Mucosa of stomach (tissue), 1 donor: ENCODE measurements around the gene MAGI1.

ENCODE experiments used
- H3K27me3 ChIP-seq: one replicate; pipeline ENCODE4 v1.7.0; 2013; ENCODE audit warnings: mild to moderate bottlenecking, low read length; ENCODE audit not compliant: control insufficient read depth, insufficient read depth
- H3K36me3 ChIP-seq: one replicate; pipeline ENCODE4 v1.7.0; 2013; ENCODE audit warnings: low read length; ENCODE audit not compliant: control insufficient read depth, insufficient read depth
- H3K4me1 ChIP-seq: one replicate; pipeline ENCODE4 v1.7.0; 2013; ENCODE audit warnings: mild to moderate bottlenecking, low read length; ENCODE audit not compliant: control insufficient read depth, insufficient read depth
- H3K4me3 ChIP-seq: one replicate; pipeline ENCODE4 v1.7.0; 2013; ENCODE audit warnings: low read length
- H3K9ac ChIP-seq: one replicate; pipeline ENCODE4 v1.7.0; 2013; ENCODE audit warnings: mild to moderate bottlenecking, low read length, moderate library complexity
- H3K9me3 ChIP-seq: one replicate; pipeline ENCODE4 v1.7.0; 2013; ENCODE audit warnings: mild to moderate bottlenecking, low read length, moderate library complexity; ENCODE audit not compliant: control insufficient read depth
- donor health status: Pancreatic carcinoma.

The MAGI1 gene

DNA sequence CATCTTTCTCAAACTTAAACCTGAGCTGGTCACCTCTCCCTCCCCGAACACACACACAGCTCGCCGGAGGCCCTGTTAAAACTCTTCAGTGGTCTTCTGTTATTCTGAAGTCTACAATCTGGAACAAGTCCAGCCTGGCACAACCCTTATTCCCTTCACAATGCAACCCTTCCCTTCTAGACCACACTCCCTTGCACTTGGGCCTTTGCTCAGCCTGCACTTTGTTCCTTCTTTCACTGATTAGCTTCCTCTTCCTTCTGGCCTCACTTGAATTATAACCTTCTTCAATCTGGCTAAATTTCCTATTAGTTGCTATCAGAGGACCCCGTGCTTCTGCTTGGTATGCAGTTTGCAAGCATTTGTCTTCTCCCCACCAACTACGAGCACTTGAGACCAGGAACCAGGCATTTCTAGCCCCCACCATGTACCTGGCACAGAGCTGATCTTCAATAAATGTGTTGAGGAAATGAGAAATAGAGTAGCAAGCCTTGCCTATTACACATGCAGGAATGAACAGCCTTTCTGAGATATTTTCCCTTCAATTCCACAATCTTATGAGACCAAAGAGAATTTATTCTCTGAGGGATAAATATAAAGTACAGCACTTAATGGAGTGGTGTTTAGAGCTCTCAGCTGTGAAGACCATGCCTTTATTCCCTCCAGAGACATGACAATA lies 687.8 kb downstream of the MAGI1 start:
- Histone ChIP-seq H3K9me3 (no peaks in the 10 kb centered on the region), H3K27me3 (no peaks in the 10 kb centered on the region), H3K9ac (no peak overlapping the region), H3K36me3 (no peaks in the 10 kb centered on the region), H3K4me1 (no peaks in the 10 kb centered on the region), H3K4me3 (no peak overlapping the region)

DNA sequence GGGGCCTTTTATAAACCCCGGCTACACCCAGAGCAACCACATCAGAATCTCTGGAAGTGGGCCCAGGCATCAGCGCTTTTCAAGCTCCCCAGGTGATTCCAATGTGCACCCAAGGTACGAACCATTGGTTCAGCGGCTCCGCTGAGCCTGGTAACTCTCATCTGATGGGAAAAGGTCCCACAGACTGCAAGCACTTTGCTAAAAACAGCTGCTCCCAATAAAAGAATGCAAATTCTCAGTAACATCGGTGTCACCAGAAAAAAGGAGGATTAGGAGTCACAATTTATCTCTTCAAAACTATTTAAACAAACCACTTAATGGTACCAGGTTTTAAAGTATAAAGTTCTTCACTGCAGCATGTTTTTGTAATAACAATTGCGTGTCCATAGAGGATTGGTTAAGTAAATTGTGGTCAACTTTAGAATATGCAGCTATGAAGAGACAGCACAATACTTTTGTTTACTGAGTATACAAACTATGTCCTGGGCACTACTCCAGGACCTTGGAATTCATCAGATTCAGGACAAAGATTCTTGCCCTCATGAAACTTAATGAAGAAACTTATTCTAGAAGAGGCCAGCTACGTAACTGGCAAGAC lies 690.2 kb downstream of the MAGI1 start:
- Histone ChIP-seq H3K9me3 (no peaks in the 10 kb centered on the region), H3K27me3 (no peaks in the 10 kb centered on the region), H3K4me1 (no peaks in the 10 kb centered on the region), H3K9ac (no peak overlapping the region), H3K36me3 (no peaks in the 10 kb centered on the region), H3K4me3 (no peak overlapping the region)

DNA sequence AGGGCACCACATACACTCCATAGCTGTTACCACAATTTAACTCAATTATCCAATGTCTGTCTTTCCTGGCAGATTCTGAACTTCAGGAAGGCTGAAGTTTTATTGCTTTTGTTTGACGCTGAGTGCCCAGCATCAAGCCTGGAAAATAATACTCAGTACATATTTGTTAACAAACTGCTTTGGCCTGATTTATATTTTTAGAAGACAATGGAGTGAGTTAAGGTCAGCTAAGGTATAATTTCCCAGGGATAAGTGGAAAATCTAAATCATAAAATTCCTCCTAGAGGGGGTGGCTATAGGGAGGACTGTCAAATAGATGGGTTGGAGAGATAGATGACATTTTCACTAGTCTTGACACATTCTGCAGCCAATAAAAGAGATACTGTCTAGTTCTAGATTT lies 691.6 kb downstream of the MAGI1 start:
- Histone ChIP-seq H3K27me3 (no peaks in the 10 kb centered on the region), H3K4me1 (no peaks in the 10 kb centered on the region), H3K4me3 (no peak overlapping the region), H3K36me3 (no peaks in the 10 kb centered on the region), H3K9ac (no peak overlapping the region), H3K9me3 (no peaks in the 10 kb centered on the region)

GRCh38 chr3:65344846-65345245 lies 693.9 kb downstream of the MAGI1 start:
- no peak overlapping the region for H3K9ac ChIP-seq
- H3K4me1 ChIP-seq = no peaks in the 10 kb centered on the region
- no peaks in the 10 kb centered on the region for H3K9me3 ChIP-seq
- no peaks in the 10 kb centered on the region for H3K36me3 ChIP-seq
- no peak overlapping the region for H3K4me3 ChIP-seq
- H3K27me3 ChIP-seq = no peaks in the 10 kb centered on the region

DNA sequence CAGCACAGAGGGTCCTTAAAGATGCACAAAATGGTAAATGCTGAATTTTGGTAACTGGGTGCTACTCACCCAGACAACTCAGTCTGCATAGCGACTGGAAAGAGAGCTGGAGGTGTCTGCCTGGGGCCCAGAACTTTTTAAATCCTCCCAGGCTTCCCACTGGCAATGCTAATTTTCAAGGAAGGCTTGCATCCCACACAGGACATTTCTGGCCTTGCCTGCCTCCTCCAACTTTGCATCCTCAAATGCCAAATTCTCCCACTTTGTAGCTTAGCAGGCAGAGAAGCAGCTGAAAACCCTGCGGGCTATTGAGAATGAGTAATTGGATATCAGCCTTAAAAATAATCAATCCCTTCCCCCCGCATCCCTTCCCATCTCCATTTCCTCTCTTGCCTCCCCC lies 694.3 kb downstream of the MAGI1 start:
- H3K9ac ChIP-seq = no peak overlapping the region
- H3K36me3 ChIP-seq = no peaks in the 10 kb centered on the region
- H3K27me3 ChIP-seq = no peaks in the 10 kb centered on the region
- H3K4me1 ChIP-seq = no peaks in the 10 kb centered on the region
- H3K4me3 ChIP-seq = no peak overlapping the region
- H3K9me3 ChIP-seq = no peaks in the 10 kb centered on the region

GRCh38 chr3:65343736-65344135 lies 695.0 kb downstream of the MAGI1 start:
- Histone ChIP-seq H3K4me1 (no peaks in the 10 kb centered on the region), H3K27me3 (no peaks in the 10 kb centered on the region), H3K9ac (no peak overlapping the region), H3K36me3 (no peaks in the 10 kb centered on the region), H3K9me3 (no peaks in the 10 kb centered on the region), H3K4me3 (no peak overlapping the region)

DNA sequence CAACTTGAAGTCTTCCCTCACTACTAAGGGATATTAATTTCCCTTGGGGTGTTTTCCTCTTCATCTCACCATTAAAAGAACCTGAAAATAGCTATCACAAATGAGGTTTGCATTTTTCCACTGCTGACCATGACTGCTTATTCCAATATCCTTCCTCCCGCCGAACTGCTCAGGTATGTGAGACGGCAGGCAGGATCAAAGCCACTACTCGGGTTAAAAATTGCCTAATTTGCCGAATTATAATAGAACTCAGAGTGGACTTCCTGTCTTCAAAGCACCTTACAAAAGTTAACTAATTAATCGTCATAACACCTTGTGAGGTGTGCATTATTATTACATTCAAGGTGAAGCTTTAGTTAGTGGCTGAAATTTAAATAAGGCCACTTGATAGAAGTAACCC lies 695.7 kb downstream of the MAGI1 start:
- H3K27me3 ChIP-seq = no peaks in the 10 kb centered on the region
- H3K36me3 ChIP-seq = no peaks in the 10 kb centered on the region
- no peaks in the 10 kb centered on the region for H3K4me1 ChIP-seq
- no peaks in the 10 kb centered on the region for H3K9me3 ChIP-seq
- no peak overlapping the region for H3K4me3 ChIP-seq
- H3K9ac ChIP-seq = no peak overlapping the region

- Histone ChIP-seq H3K4me3 (no peak overlapping the region), H3K9me3 (no peaks in the 10 kb centered on the region), H3K9ac (no peak overlapping the region), H3K36me3 (no peaks in the 10 kb centered on the region), H3K4me1 (no peaks in the 10 kb centered on the region), H3K27me3 (no peaks in the 10 kb centered on the region)
Observed at GRCh38 chr3:65342084-65342683, 696.5 kb downstream of the MAGI1 start.

- Histone ChIP-seq H3K36me3 (no peaks in the 10 kb centered on the region), H3K27me3 (no peaks in the 10 kb centered on the region)
Observed at GRCh38 chr3:65339192-65339740, 699.5 kb downstream of the MAGI1 start.

DNA sequence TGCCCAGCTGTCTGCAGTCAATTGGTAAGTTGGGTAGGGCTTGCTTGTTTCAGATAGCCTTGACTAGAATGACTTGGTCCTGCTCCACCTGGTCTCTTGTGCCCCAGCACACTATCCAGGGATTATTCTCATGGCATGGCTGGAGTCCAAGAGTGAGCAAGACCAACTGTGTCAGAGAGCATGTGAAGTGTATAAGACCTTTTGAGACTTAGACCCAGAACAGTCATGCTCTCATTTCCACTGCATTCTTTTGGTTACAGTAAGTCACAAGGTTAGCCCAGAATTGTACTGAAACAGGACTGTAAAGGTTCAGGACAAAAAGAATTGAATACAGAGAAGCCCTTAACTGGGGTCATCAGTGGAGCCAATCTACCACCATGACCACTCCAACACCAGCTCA lies 700.1 kb downstream of the MAGI1 start:
- Histone ChIP-seq H3K9ac (no peak overlapping the region), H3K9me3 (no peaks in the 10 kb centered on the region), H3K27me3 (no peaks in the 10 kb centered on the region), H3K4me1 (no peaks in the 10 kb centered on the region), H3K36me3 (no peaks in the 10 kb centered on the region), H3K4me3 (no peak overlapping the region)

More at GRCh38 chr3:65339192-65339740, 699.5 kb downstream of the MAGI1 start:
- Histone ChIP-seq H3K9me3 (no peaks in the 10 kb centered on the region), H3K4me3 (no peak overlapping the region), H3K9ac (no peak overlapping the region), H3K4me1 (no peaks in the 10 kb centered on the region)

GRCh38 chr3:65335587-65335986 lies 703.1 kb downstream of the MAGI1 start:
- Histone ChIP-seq H3K36me3 (no peaks in the 10 kb centered on the region), H3K27me3 (no peaks in the 10 kb centered on the region), H3K4me1 (no peaks in the 10 kb centered on the region), H3K9me3 (no peaks in the 10 kb centered on the region), H3K9ac (no peak overlapping the region), H3K4me3 (no peak overlapping the region)

DNA sequence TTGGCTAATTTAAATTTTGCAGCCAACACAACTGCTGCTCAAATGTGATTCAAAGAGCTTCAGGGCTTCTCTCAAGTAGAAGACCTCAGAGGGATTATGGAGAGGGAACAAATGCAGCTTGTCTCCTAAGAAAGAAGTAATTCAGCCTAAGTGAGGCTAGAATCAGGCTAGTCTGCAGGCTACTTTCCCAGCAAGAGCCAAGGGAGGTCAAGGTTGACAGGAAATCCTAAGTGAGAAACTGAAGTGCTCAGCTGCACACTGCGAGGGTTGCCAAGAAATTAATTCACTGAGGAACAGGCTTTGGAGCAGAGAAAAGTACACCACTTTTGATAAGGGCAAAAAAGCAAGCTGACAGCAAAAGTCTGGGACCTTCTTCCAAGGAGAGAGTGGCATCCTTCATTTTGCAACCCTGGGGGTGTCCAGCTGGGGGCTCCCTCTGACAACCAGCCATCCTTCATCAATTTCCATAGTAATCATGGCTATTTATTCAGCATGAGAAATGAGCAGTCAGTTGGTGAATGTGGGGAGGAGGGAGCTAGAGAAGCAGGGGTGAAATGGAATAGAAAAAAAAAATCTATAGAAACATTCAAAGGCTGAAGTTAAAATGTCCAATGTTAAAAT lies 704.6 kb downstream of the MAGI1 start:
- Histone ChIP-seq H3K4me3 (no peak overlapping the region), H3K36me3 (no peaks in the 10 kb centered on the region), H3K27me3 (no peaks in the 10 kb centered on the region), H3K9me3 (no peaks in the 10 kb centered on the region), H3K9ac (no peak overlapping the region), H3K4me1 (no peaks in the 10 kb centered on the region)
